DOHH2 (cell line): Measurements from ENCODE around the gene FADS3.

ENCODE experiments used
- H3F3A ChIP-seq: fragments of 200-600 bp; sonication (generic), shearing (Covaris generic); 2 replicates; pipeline ENCODE4 v1.6.0; 2016; ENCODE audit warnings: antibody characterized with exemption, mild to moderate bottlenecking; ENCODE audit not compliant: control insufficient read depth, insufficient read depth
- H3K27ac ChIP-seq: fragments of 200-600 bp; sonication (generic); 2 replicates; pipeline ENCODE4 v1.5.1; 2014; ENCODE audit warnings: low read depth, mild to moderate bottlenecking, low read length, moderate library complexity
- H3K27me3 ChIP-seq: fragments of 200-600 bp; sonication (generic); 2 replicates; pipeline ENCODE4 v1.6.1; 2014; ENCODE audit warnings: mild to moderate bottlenecking, low read length, mixed read lengths; ENCODE audit not compliant: control insufficient read depth
- H3K36me3 ChIP-seq: fragments of 200-600 bp; sonication (generic); 2 replicates; pipeline ENCODE4 v1.6.1; 2014; ENCODE audit warnings: mild to moderate bottlenecking, low read length, moderate library complexity, mixed read lengths; ENCODE audit not compliant: control insufficient read depth
- H3K4me1 ChIP-seq: fragments of 200-600 bp; sonication (generic); 2 replicates; pipeline ENCODE4 v1.6.1; 2014; ENCODE audit warnings: mild to moderate bottlenecking, low read length, mixed read lengths; ENCODE audit not compliant: control insufficient read depth
- H3K4me2 ChIP-seq: fragments of 200-600 bp; sonication (generic); 2 replicates; pipeline ENCODE4 v1.6.0; 2014; ENCODE audit warnings: mild to moderate bottlenecking, low read length, moderate library complexity
- H3K4me3 ChIP-seq: fragments of 200-600 bp; sonication (generic); 2 replicates; pipeline ENCODE4 v1.5.1; 2014; ENCODE audit warnings: mild to moderate bottlenecking, low read length, mixed read lengths
- H3K79me2 ChIP-seq: fragments of 200-600 bp; sonication (generic); 2 replicates; pipeline ENCODE4 v1.6.1; 2014; ENCODE audit warnings: mild to moderate bottlenecking, low read length, mixed read lengths; ENCODE audit not compliant: control insufficient read depth
- H3K9me2 ChIP-seq: fragments of 200-600 bp; sonication (generic); replicated peaks from 2 replicates; pipeline ENCODE4 v1.6.1; 2014; ENCODE audit warnings: mild to moderate bottlenecking, low read length, mixed read lengths; ENCODE audit not compliant: control insufficient read depth
- H3K9me3 ChIP-seq: fragments of 200-600 bp; sonication (generic); 2 replicates; pipeline ENCODE4 v1.6.1; 2014; ENCODE audit warnings: antibody characterized with exemption, low read length, mixed read lengths; ENCODE audit not compliant: control insufficient read depth, insufficient read depth
- H4K20me1 ChIP-seq: fragments of 200-600 bp; sonication (generic); 2 replicates; pipeline ENCODE4 v1.6.0; 2014; ENCODE audit warnings: low read depth, mild to moderate bottlenecking, antibody characterized with exemption, low read length, moderate library complexity; ENCODE audit not compliant: control insufficient read depth, insufficient read depth
- CTCF ChIP-seq: fragments of 200-600 bp; sonication (generic); IDR thresholded peaks from one replicate; pipeline ENCODE4 v1.5.1; 2014; ENCODE audit warnings: antibody characterized with exemption, mild to moderate bottlenecking, low read depth, low read length; ENCODE audit not compliant: poor library complexity, severe bottlenecking
- EZH2phosphoT487 ChIP-seq: fragments of 200-600 bp; sonication (generic); IDR thresholded peaks from 2 replicates; pipeline ENCODE4 v1.6.1; 2017; ENCODE audit warnings: borderline replicate concordance, mild to moderate bottlenecking, antibody characterized with exemption, low read length, moderate library complexity, mixed read lengths

The FADS3 gene

DNA sequence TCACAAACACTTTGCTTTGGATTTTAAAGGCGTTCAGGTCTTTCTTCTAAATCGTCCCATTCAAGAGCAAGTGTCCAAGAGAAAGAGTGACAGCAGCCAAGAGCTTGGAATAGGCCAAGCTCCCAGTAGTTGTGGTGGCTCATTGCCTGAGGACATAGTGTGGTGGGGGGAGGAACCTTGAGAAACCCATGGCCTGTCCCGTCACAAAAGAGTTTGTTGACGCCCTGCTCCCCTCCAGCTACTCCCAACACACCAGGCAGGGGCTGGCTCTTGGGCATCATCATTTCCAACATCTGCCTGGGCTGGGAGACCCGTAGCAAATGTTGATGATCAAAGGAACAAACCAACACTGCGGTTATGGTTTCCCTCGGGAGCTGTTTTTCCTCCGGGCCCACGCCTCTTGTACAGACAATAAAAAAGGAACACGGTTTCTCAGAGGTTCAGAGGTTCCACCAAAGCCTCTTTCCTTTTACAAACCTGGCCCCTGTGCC lies 20.8 kb downstream of the FADS3 start:
- H3K4me3 ChIP-seq = no peak overlapping the region
- no peaks in the 10 kb centered on the region for H3K79me2 ChIP-seq
- H3K4me1 ChIP-seq = peaks cover 14% of the 10 kb centered on the region
- no peak overlapping the region for H3K27ac ChIP-seq
- no peaks in the 10 kb centered on the region; the same call in 1 of the 2 replicates for H4K20me1 ChIP-seq
- H3K9me2 ChIP-seq = no peaks in the 10 kb centered on the region
- peaks cover 12% of the 10 kb centered on the region for H3K36me3 ChIP-seq
- peak overlapping the region; percentile 92 for H3K4me2 ChIP-seq
- TF ChIP-seq EZH2phosphoT487 = no peak
- no peaks in the 10 kb centered on the region for H3K27me3 ChIP-seq
- 0 out of 2 replicates have a peak, but pooled peaks cover 6% of the 10 kb centered on the region for H3F3A ChIP-seq
- H3K9me3 ChIP-seq = no peaks in the 10 kb centered on the region

DNA sequence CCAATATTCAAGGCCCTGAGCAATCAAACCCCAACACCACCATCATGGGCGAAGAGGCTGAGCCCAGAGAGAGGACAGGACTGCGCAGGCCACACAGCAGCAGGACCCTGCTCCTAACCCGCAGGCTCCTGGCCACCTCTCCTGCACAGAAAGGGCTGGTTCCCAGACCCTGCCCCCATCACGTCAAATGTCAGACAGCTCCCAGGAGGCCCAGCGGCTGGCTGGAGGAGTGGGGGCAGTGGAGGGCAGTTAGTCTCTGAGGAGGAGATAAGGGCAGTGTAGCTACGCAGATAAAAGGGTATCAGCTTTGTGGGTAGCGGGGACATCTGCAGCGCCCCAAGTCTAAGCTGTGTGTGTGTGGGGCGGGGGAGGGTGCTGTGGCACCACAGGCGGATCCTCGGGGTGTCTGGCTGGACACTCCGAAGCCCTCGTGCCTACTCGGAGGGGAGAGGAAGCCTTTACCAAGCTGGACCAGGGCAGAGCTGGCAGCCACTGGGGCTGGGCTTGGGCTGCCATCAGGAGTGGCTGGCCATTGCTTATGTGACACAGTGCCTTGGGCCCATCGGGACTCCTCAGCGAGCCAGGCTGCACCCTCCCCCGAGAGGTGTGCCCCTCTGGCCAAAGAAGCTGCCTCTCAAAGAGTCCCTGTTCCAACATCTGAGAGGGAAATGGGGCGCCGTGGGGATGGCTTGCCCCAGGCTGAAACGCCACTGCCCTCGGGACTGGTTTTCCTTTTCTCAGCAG lies 21.5 kb downstream of the FADS3 start:
- Histone ChIP-seq H3K4me1 (peaks cover 14% of the 10 kb centered on the region), H3K79me2 (no peaks in the 10 kb centered on the region), H3K36me3 (peaks cover 19% of the 10 kb centered on the region), H3K9me2 (no peaks in the 10 kb centered on the region), H3K27me3 (no peaks in the 10 kb centered on the region), H4K20me1 (peaks cover 2% of the 10 kb centered on the region; the same call in 1 of the 2 replicates), H3K4me3 (no peak overlapping the region), H3K4me2 (no peak overlapping the region), H3K27ac (no peak overlapping the region), H3K9me3 (no peaks in the 10 kb centered on the region), H3F3A (0 out of 2 replicates have a peak, but pooled peaks cover 6% of the 10 kb centered on the region)
- no peak for TF ChIP-seq EZH2phosphoT487
- no peak for TF ChIP-seq CTCF

DNA sequence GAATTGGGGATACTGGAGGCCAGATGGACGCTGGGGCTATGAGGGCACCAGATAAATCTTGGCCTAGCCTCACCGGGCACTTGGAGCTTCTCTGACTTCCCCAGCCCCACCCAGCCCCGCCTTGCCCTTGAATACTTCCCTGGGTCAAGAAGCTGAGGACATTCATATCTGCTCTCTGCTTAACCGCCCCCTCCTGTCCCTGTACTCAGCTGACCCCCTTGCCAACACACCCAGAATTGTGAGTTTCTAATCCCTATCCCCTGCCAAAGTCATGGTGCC lies 22.0 kb downstream of the FADS3 start:
- Histone ChIP-seq H3K4me2 (no peak overlapping the region), H3K36me3 (peaks cover 22% of the 10 kb centered on the region), H3K4me1 (peaks cover 14% of the 10 kb centered on the region), H3K4me3 (no peak overlapping the region), H3K9me2 (no peaks in the 10 kb centered on the region), H4K20me1 (peaks cover 4% of the 10 kb centered on the region; the same call in 1 of the 2 replicates), H3F3A (0 out of 2 replicates have a peak, but pooled peaks cover 6% of the 10 kb centered on the region), H3K27me3 (no peaks in the 10 kb centered on the region), H3K27ac (no peak overlapping the region), H3K9me3 (no peaks in the 10 kb centered on the region), H3K79me2 (no peaks in the 10 kb centered on the region)
- TF ChIP-seq EZH2phosphoT487 = no peak
- no peak for TF ChIP-seq CTCF
